ENCODE data around the gene ADAMTSL4.
"Not testable (repeated sequence)": the region's sequence is repeated elsewhere in the genome, so short reads cannot be mapped to it uniquely, and the experiment has no call there.

DNA sequence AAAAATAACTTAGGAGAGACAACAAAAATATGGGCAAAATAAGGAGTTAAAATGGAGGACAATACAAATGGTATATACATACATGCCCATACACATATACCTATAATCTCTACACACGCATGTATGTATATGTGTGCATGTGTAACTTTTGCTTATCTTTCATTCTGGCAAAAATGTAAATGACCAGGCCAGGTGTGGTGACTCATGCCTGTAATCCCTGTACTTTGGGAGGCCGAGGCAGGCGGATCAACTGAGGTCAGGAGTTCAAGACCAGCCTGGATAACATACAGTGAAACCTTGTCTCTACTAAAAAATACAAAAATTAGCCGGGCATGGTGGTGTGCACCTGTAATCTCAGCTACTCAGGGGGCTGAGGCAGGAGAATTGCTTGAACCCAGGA, 49.1 kb downstream of the ADAMTSL4 start:
- TF ChIP-seq CTCF (IDR thresholded peaks at IDR 0.05); POLR2AphosphoS5 (IDR thresholded peaks at IDR 0.05; ENCODE audit: low read depth, low read length): not testable (repeated sequence)

Data from Panc1 (cell line).